Uterus (tissue), 4 donors: ENCODE data around the gene SET. TPM values are rescaled to one million over a fixed set of nuclear protein-coding genes. Genes with fewer than 3 reads are reported as not detected.
"Not testable (repeated sequence)": the region's sequence is repeated elsewhere in the genome, so short reads cannot be mapped to it uniquely, and the experiment has no call there.

Experiments
- DNase-seq, 2 donors: peaks; one replicate each; pipeline ENCODE4 v3.0.0-alpha.2; 2019 to 2020
- H3K27ac ChIP-seq, 2 donors: fragments of 200-600 bp; sonication (generic); 1 replicate in 1 of 2; 2 replicates in 1 of 2; pipeline ENCODE4 v1.5.1; 2016 to 2018
- H3K27me3 ChIP-seq, 2 donors: fragments of 200-600 bp; sonication (generic); one replicate each; pipeline ENCODE4 v1.5.1; 2018 to 2019; ENCODE audit warnings: control low read depth in 1 of 2
- H3K36me3 ChIP-seq, 2 donors: fragments of 200-600 bp; sonication (generic); one replicate each; pipeline ENCODE4 v1.5.1; 2019; ENCODE audit warnings: control low read depth in 1 of 2
- H3K4me1 ChIP-seq, 2 donors: fragments of 200-600 bp; sonication (generic); one replicate each; pipeline ENCODE4 v1.5.1; 2018 to 2019; ENCODE audit warnings: control low read depth in 1 of 2
- H3K4me3 ChIP-seq, 2 donors: fragments of 200-600 bp; sonication (generic); 1 replicate in 1 of 2; 2 replicates in 1 of 2; pipeline ENCODE4 v1.5.1; 2018 to 2019; ENCODE audit warnings: mild to moderate bottlenecking in 1 of 2
- H3K9me3 ChIP-seq, 2 donors: fragments of 200-600 bp; sonication (generic); one replicate each; pipeline ENCODE4 v1.5.1; 2019; ENCODE audit warnings: control low read depth in 1 of 2
- CTCF ChIP-seq, 4 experiments: fragments of 200-600 bp in 2 of 4; fragments of 450-650 bp in 2 of 4; sonication (generic) in 2 of 4; IDR thresholded peaks; one replicate each; pipeline ENCODE4 v1.5.1; 2016 to 2019; ENCODE audit warnings: antibody characterized with exemption in 4 of 4, mild to moderate bottlenecking in 2 of 4, moderate library complexity in 1 of 4
- POLR2A ChIP-seq, 2 donors: fragments of 450-650 bp; IDR thresholded peaks; one replicate each; pipeline ENCODE4 v1.6.1; 2016; ENCODE audit warnings: antibody characterized with exemption in 2 of 2, mild to moderate bottlenecking in 1 of 2, moderate library complexity in 1 of 2
- intact Hi-C: fragments of 100-400 bp; cut with DNase I; formaldehyde crosslinking; loops from one replicate; pipeline ENCODE4 v1.15.1; 2023; ENCODE audit warnings: low total_unique reads
- total RNA-seq, 4 donors: library from RNA; depleted of rRNA in 3 of 4; stranded (reverse); fragments of >200 nt in 3 of 4; gene quantifications; one replicate each; pipeline versions ENCODE4 v1.1.0 to v1.2.4, GENCODE V29; 2014 to 2023
- donor health status: DM: yes; HTN: yes; CAD: no.

SET gene
- total RNA-seq, 4 donors from 2014 or later, result 79.9 to 481 (median 197) TPM

- intact Hi-C loops, H3K27me3 ChIP-seq, H3K27ac ChIP-seq, H3K36me3 ChIP-seq, H3K9me3 ChIP-seq, DNase-seq, H3K4me1 ChIP-seq, H3K4me3 ChIP-seq: not testable (repeated sequence)
- TF ChIP-seq CTCF (IDR thresholded peaks at IDR 0.05), result peak in 2 of 4 experiments; percentile 5 to 19
Measured at GRCh38 chr9:128648206-128648605, 40.8 kb upstream of the SET start.

GRCh38 chr9:128651798-128652197, 37.2 kb upstream of the SET start:
- H3K36me3 ChIP-seq, result no peaks in the 10 kb centered on the region
- H3K9me3 ChIP-seq, result no peaks in the 10 kb centered on the region
- H3K4me1 ChIP-seq, result peaks cover 0 to 6% of the 10 kb centered on the region in 2 donors
- no peak for DNase-seq
- intact Hi-C loops, result no loop called here
- no peak overlapping the region for H3K27ac ChIP-seq
- no peaks in the 10 kb centered on the region for H3K27me3 ChIP-seq
- no peak for TF ChIP-seq CTCF (IDR thresholded peaks at IDR 0.05)
- H3K4me3 ChIP-seq, result no peak overlapping the region

- no peaks in the 10 kb centered on the region for H3K9me3 ChIP-seq
- TF ChIP-seq POLR2A (IDR thresholded peaks at IDR 0.05), result no peak
- TF ChIP-seq CTCF (IDR thresholded peaks at IDR 0.05), result no peak
- no peak overlapping the region for H3K27ac ChIP-seq
- no peaks in the 10 kb centered on the region for H3K36me3 ChIP-seq
- H3K4me1 ChIP-seq, result peaks cover 0 to 6% of the 10 kb centered on the region in 2 donors
- H3K4me3 ChIP-seq, result no peak overlapping the region
- H3K27me3 ChIP-seq, result no peaks in the 10 kb centered on the region
- DNase-seq, result no peak
- intact Hi-C loops, result no loop called here
Measured at GRCh38 chr9:128653908-128654307, 35.1 kb upstream of the SET start.

GRCh38 chr9:128654481-128654880, 34.5 kb upstream of the SET start:
- Histone ChIP-seq H3K4me3 (no peak overlapping the region), H3K9me3 (no peaks in the 10 kb centered on the region), H3K27ac (no peak overlapping the region), H3K36me3 (no peaks in the 10 kb centered on the region), H3K27me3 (no peaks in the 10 kb centered on the region), H3K4me1 (peaks cover 0 to 6% of the 10 kb centered on the region in 2 donors)
- intact Hi-C loops, result no loop called here
- TF ChIP-seq POLR2A (IDR thresholded peaks at IDR 0.05), result no peak
- no peak for DNase-seq

- Histone ChIP-seq H3K4me1 (peaks cover 0 to 6% of the 10 kb centered on the region in 2 donors), H3K9me3 (no peaks in the 10 kb centered on the region), H3K36me3 (no peaks in the 10 kb centered on the region), H3K4me3 (peak within 1 kb of the TSS; percentile 44 to 56), H3K27ac (peak within 1 kb of the TSS; percentile 98), H3K27me3 (no peaks in the 10 kb centered on the region)
- intact Hi-C loops, result no loop called here
- DNase-seq, result peak; percentile 95
- TF ChIP-seq POLR2A (IDR thresholded peaks at IDR 0.05) (peak; percentile 25 to 65), CTCF (IDR thresholded peaks at IDR 0.05) (peak in 1 of 4 experiments; percentile 2)
Measured at GRCh38 chr9:128656416-128657343, 32.3 kb upstream of the SET start, which contains the start of gene DYNC2I2. Gene DYNC2I2 (minus strand): TSS chr9:128656847. CDS start chr9:128656726, 121 bp downstream.
